Glutamatergic neuron (in vitro differentiated cells): ENCODE results near the gene GPR107. TPM values are rescaled to one million over a fixed set of nuclear protein-coding genes. Genes with fewer than 3 reads are reported as not detected.

Source experiments
- DNase-seq: peaks from one replicate; pipeline ENCODE4 v3.0.0; 2022
- H3K27ac Mint-ChIP-seq: one replicate; pipeline ENCODE4 v1.8.0; 2020; ENCODE audit warnings: mild to moderate bottlenecking, mixed read lengths, inconsistent platforms; ENCODE audit not compliant: unreplicated experiment
- H3K27me3 Mint-ChIP-seq: one replicate; pipeline ENCODE4 v1.8.0; 2020; ENCODE audit warnings: mild to moderate bottlenecking, moderate library complexity, mixed read lengths, inconsistent platforms; ENCODE audit not compliant: unreplicated experiment
- H3K36me3 Mint-ChIP-seq: one replicate; pipeline ENCODE4 v1.8.0; 2020; ENCODE audit warnings: mild to moderate bottlenecking, mixed read lengths, inconsistent platforms; ENCODE audit not compliant: unreplicated experiment
- H3K4me1 Mint-ChIP-seq: one replicate; pipeline ENCODE4 v1.8.0; 2020; ENCODE audit warnings: mild to moderate bottlenecking, low read depth, mixed read lengths, inconsistent platforms; ENCODE audit not compliant: unreplicated experiment
- H3K4me3 Mint-ChIP-seq: one replicate; pipeline ENCODE4 v1.8.0; 2020; ENCODE audit warnings: mild to moderate bottlenecking, mixed read lengths, inconsistent platforms; ENCODE audit not compliant: unreplicated experiment
- H3K9me3 Mint-ChIP-seq: one replicate; pipeline ENCODE4 v1.8.0; 2020; ENCODE audit warnings: mild to moderate bottlenecking, moderate library complexity, mixed read lengths, inconsistent platforms; ENCODE audit not compliant: unreplicated experiment
- total RNA-seq: library from RNA; stranded (reverse); fragmentation: NEBNext Ultra II Directional; extraction: Animal tissue kit (Norgen Biotek cat#: 25700); gene quantifications from one replicate; pipeline ENCODE4 v1.2.1, GENCODE V29; 2021; ENCODE audit not compliant: unreplicated experiment
- TF ChIP-seq, protein P1 (sequence below): fragments of 200-600 bp; sonication (generic); IDR thresholded peaks from one replicate; pipeline ENCODE4 v1.5.0; 2021; ENCODE audit not compliant: partially characterized antibody, unreplicated experiment

Gene GPR107
- total RNA-seq, 1 donor from 2014 or later = 48.2 TPM

DNA sequence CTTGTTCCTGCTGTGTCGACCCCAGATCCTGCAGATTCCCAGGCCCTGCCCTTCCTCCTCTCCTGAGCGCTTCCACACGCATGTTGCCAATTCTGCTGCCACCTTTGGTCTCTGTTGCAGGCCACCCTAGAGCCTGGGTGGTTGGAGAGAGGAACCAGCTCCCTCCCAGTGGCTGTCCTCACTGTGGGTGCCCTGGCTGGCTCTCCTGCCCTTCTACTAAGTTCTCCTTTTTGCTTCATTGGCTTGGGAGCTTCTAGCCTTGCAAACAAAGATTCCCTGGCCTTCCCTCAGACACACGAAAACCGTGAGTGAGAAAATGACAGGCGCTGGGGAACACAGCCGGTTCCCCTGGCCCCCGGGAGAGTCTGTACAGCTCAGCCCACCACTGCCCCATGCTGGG is 104.3 kb downstream of the GPR107 start:
- Mint-ChIP-seq H3K9me3 (peaks cover 3% of the 10 kb centered on the region), H3K4me3 (no peak overlapping the region), H3K36me3 (no peaks in the 10 kb centered on the region), H3K27ac (peak overlapping the region; percentile 82), H3K4me1 (peaks cover 10% of the 10 kb centered on the region), H3K27me3 (peaks cover 3% of the 10 kb centered on the region)
- DNase-seq = no peak
- TF ChIP-seq, protein P1, sequence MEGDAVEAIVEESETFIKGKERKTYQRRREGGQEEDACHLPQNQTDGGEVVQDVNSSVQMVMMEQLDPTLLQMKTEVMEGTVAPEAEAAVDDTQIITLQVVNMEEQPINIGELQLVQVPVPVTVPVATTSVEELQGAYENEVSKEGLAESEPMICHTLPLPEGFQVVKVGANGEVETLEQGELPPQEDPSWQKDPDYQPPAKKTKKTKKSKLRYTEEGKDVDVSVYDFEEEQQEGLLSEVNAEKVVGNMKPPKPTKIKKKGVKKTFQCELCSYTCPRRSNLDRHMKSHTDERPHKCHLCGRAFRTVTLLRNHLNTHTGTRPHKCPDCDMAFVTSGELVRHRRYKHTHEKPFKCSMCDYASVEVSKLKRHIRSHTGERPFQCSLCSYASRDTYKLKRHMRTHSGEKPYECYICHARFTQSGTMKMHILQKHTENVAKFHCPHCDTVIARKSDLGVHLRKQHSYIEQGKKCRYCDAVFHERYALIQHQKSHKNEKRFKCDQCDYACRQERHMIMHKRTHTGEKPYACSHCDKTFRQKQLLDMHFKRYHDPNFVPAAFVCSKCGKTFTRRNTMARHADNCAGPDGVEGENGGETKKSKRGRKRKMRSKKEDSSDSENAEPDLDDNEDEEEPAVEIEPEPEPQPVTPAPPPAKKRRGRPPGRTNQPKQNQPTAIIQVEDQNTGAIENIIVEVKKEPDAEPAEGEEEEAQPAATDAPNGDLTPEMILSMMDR = no peak

DNA sequence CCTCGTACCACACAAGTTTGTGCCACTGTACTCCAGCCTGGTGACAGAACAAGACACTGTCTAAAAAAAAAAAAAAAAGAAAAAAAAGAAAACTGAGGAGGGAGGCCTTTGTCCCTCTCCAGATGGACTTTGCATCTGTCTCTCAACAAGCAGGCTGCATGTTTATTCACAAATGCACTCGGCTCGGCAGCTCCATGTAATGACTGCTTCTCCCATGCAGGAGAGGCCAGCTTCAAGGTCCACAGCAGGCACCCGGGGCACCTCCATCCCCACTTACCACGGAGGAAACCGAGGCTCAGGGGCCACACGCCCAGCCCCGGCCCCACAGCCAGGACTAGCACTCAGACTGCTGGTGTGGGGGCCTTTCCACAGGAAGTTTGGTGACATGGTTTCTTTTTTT is 105.4 kb downstream of the GPR107 start:
- Mint-ChIP-seq H3K9me3 (peaks cover 3% of the 10 kb centered on the region), H3K4me3 (no peak overlapping the region), H3K4me1 (peaks cover 12% of the 10 kb centered on the region), H3K27ac (peak overlapping the region; percentile 82), H3K27me3 (peaks cover 3% of the 10 kb centered on the region), H3K36me3 (no peaks in the 10 kb centered on the region)
- TF ChIP-seq, protein P1 = no peak
- DNase-seq = no peak

GRCh38 chr9:130159915-130160670 is 106.4 kb downstream of the GPR107 start:
- peak overlapping the region; percentile 80 for H3K27ac Mint-ChIP-seq
- H3K9me3 Mint-ChIP-seq = peaks cover 3% of the 10 kb centered on the region
- TF ChIP-seq, protein P1 = no peak
- H3K27me3 Mint-ChIP-seq = peaks cover 3% of the 10 kb centered on the region
- no peak for DNase-seq
- H3K4me1 Mint-ChIP-seq = peaks cover 15% of the 10 kb centered on the region
- no peaks in the 10 kb centered on the region for H3K36me3 Mint-ChIP-seq
- H3K4me3 Mint-ChIP-seq = peak overlapping the region; percentile 42

DNA sequence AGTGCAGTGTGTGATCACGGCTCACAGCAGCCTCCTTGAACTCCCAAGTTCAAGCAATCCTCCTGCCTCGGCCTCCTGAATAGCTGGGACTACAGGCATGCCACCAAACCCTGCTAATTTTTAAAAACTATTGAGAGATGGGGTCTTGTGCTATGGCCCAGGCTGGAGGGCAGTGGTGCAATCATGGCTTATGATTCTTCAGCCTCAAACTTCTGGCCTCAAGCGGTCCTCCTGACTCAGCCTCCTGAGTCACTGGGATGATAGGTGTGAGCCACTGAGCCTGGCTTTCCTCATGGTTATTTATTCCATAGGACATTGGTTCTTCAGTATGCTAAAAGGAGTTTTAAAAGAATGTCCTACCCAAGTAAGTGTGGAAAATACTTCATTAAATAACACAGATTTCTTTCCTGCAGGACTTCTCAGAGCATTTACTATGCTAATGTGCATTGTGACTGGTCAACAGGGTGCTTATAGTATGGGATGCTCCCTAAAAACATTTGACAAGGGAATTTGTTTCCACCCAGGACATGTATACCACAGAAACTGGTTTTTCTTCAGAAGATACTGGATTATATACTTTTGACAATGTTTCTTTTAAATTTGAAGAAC is 107.3 kb downstream of the GPR107 start:
- H3K36me3 Mint-ChIP-seq = no peaks in the 10 kb centered on the region
- H3K4me1 Mint-ChIP-seq = peaks cover 15% of the 10 kb centered on the region
- H3K27ac Mint-ChIP-seq = no peak overlapping the region
- H3K9me3 Mint-ChIP-seq = peaks cover 3% of the 10 kb centered on the region
- no peak overlapping the region for H3K4me3 Mint-ChIP-seq
- no peak for DNase-seq
- H3K27me3 Mint-ChIP-seq = peaks cover 3% of the 10 kb centered on the region
- TF ChIP-seq, protein P1 = no peak

GRCh38 chr9:130165579-130165978 is 111.9 kb downstream of the GPR107 start:
- TF ChIP-seq, protein P1 = no peak
- H3K4me1 Mint-ChIP-seq = peaks cover 7% of the 10 kb centered on the region
- H3K9me3 Mint-ChIP-seq = peaks cover 2% of the 10 kb centered on the region
- H3K27ac Mint-ChIP-seq = no peak overlapping the region
- H3K4me3 Mint-ChIP-seq = no peak overlapping the region
- H3K27me3 Mint-ChIP-seq = peaks cover 2% of the 10 kb centered on the region
- H3K36me3 Mint-ChIP-seq = no peaks in the 10 kb centered on the region
- DNase-seq = no peak
